K562 (cell line): ENCODE data around the gene ADGRB2. TPM values are rescaled to one million over a fixed set of nuclear protein-coding genes. Genes with fewer than 3 reads are reported as not detected.

Experiments
- ATAC-seq: fragments of 200-7000 bp; cut with Tn5 transposase; 3 replicates; pipeline ENCODE4 v1.9.1; 2020; ENCODE audit warnings: moderate library complexity
- BruUV-seq: library from RNA; stranded (reverse); fragments of 400-500 nt; replicated peaks from 2 replicates; lab custom pipeline; 2021; lab: Mats Ljungman, UMichigan
- CTCF ChIA-PET: fragments of 300-600 bp; formaldehyde crosslinking; extraction: SDS; loops from one replicate; lab custom pipeline; 2021; ENCODE audit warnings: low intra/inter-chr PET ratio; lab: Yijun Ruan, JAX
- POLR2A ChIA-PET: fragments of 300-600, 350-650 bp; sonication (Branson Sonifier 250); formaldehyde crosslinking; extraction: SDS; loops from one replicate; lab custom pipeline; 2021; ENCODE audit warnings: antibody characterized with exemption, inconsistent platforms; lab: Yijun Ruan, JAX
- DNase-seq, 4 experiments: peaks; one replicate each; pipeline versions ENCODE4 v3.0.0 to v3.0.0-alpha.2; 2011 to 2018; ENCODE audit warnings: low spot score in 3 of 4, mixed read lengths in 3 of 4; ENCODE audit errors: extremely low read depth in 1 of 4
- FAIRE-seq: peaks from 2 replicates; lab custom pipeline; 2011; peaks lifted over from hg19 to GRCh38; lab: Jason Lieb, UNC
- H2AFZ ChIP-seq: 2 replicates; pipeline ENCODE4 v1.6.0; 2011; ENCODE audit warnings: low read depth, low read length, control low read depth, inconsistent platforms
- H3K27ac ChIP-seq: fragments of 200-600 bp; 3 replicates; pipeline ENCODE4 v1.8.0; 2011; ENCODE audit warnings: low read depth, mild to moderate bottlenecking, control low read depth, inconsistent platforms, low read length, moderate library complexity, mixed read lengths; ENCODE audit errors: extremely low read depth
- H3K27me3 ChIP-seq, 2 experiments: fragments of 300-600 bp in 1 of 2; 2 replicates in 1 of 2; 3 replicates in 1 of 2; pipeline versions ENCODE4 v1.6.0 to v1.8.0; 2011; ENCODE audit warnings: inconsistent platforms in 2 of 2, low read length in 2 of 2, mild to moderate bottlenecking in 1 of 2, mixed read lengths in 1 of 2, moderate library complexity in 1 of 2; ENCODE audit not compliant: control insufficient read depth in 2 of 2, insufficient read depth in 2 of 2
- H3K36me3 ChIP-seq: fragments of 300-600 bp; 3 replicates; pipeline ENCODE4 v1.8.0; 2011; ENCODE audit warnings: mild to moderate bottlenecking, low read length, inconsistent platforms; ENCODE audit not compliant: control insufficient read depth, insufficient read depth
- H3K4me1 ChIP-seq, 2 experiments: fragments of 200-600 bp in 1 of 2; replicated peaks in 1 of 2; 2 replicates in 1 of 2; 3 replicates in 1 of 2; pipeline versions ENCODE4 v1.5.1 to v1.8.0; 2011; ENCODE audit warnings: inconsistent platforms in 2 of 2, low read length in 2 of 2, mild to moderate bottlenecking in 1 of 2, mixed read lengths in 1 of 2, moderate library complexity in 1 of 2; ENCODE audit not compliant: control insufficient read depth in 2 of 2, insufficient read depth in 2 of 2
- H3K4me2 ChIP-seq: 2 replicates; pipeline ENCODE4 v1.6.1; 2011; ENCODE audit warnings: low read length, control low read depth, inconsistent platforms, mixed read lengths; ENCODE audit not compliant: insufficient read depth
- H3K4me3 ChIP-seq: fragments of 200-600 bp; sonication (generic), shearing (Covaris generic); 2 replicates; pipeline ENCODE4 v1.5.1; 2016; ENCODE audit warnings: control low read depth, inconsistent platforms
- H3K79me2 ChIP-seq: fragments of 200-600 bp; 3 replicates; pipeline ENCODE4 v1.8.0; 2011; ENCODE audit warnings: low read length, inconsistent platforms; ENCODE audit not compliant: control insufficient read depth, insufficient read depth
- H3K9ac ChIP-seq, 2 experiments: 2 replicates each; pipeline versions ENCODE4 v1.6.0 to v1.6.1; 2011; ENCODE audit warnings: low read depth in 2 of 2, low read length in 2 of 2, control low read depth in 1 of 2, inconsistent platforms in 1 of 2, mild to moderate bottlenecking in 1 of 2, mixed read lengths in 1 of 2; ENCODE audit not compliant: insufficient read depth in 1 of 2
- H3K9me1 ChIP-seq: one replicate; pipeline ENCODE4 v1.6.0; 2011; ENCODE audit warnings: inconsistent platforms, mild to moderate bottlenecking, low read length, moderate library complexity; ENCODE audit not compliant: control insufficient read depth, insufficient read depth
- H3K9me3 ChIP-seq: replicated peaks from 2 replicates; pipeline ENCODE4 v1.5.1; 2011; ENCODE audit warnings: low read depth, low read length, inconsistent platforms; ENCODE audit not compliant: control insufficient read depth, insufficient read depth
- H4K20me1 ChIP-seq: replicated peaks from 2 replicates; pipeline ENCODE4 v1.6.1; 2011; ENCODE audit warnings: low read length, inconsistent platforms, mixed read lengths; ENCODE audit not compliant: control insufficient read depth, insufficient read depth
- BCOR ChIP-seq: fragments of 450-650 bp; IDR thresholded peaks from 2 replicates; pipeline ENCODE4 v1.6.1; 2016
- KDM1A ChIP-seq, 2 experiments: fragments of 450-650 bp; IDR thresholded peaks; 2 replicates each; pipeline ENCODE4 v1.6.1; 2016; ENCODE audit warnings: mild to moderate bottlenecking in 2 of 2
- RAD21 ChIP-seq, 2 experiments: fragments of 250-450 bp in 1 of 2; fragments of 450-650 bp in 1 of 2; sonication (Bioruptor Pico) in 1 of 2; formaldehyde crosslinking in 1 of 2; IDR thresholded peaks in 1 of 2; conservative IDR thresholded peaks in 1 of 2; 2 replicates each; pipeline versions ENCODE4 v1.4.0 to v1.8.0; 2020 to 2022; ENCODE audit warnings: mild to moderate bottlenecking in 2 of 2, moderate library complexity in 1 of 2
- RBM25 ChIP-seq: fragments of 200-400 bp; formaldehyde crosslinking; IDR thresholded peaks from 2 replicates; pipeline ENCODE4 v1.6.1; 2018; ENCODE audit warnings: low read length, low read depth, moderate library complexity; ENCODE audit not compliant: severe bottlenecking
- SMARCA5 ChIP-seq: fragments of 450-650 bp; IDR thresholded peaks from 2 replicates; pipeline ENCODE4 v1.6.1; 2016
- ZFP36 ChIP-seq: fragments of 150-350 bp; IDR thresholded peaks from 2 replicates; pipeline ENCODE4 v1.6.1; 2018; ENCODE audit warnings: low read length, low read depth; ENCODE audit not compliant: partially characterized antibody
- WGBS: fragments of 100-300 bp; shearing (Covaris generic); methylation state at CpG from one replicate; pipeline ENCODE4 v1.1.6; 2016; ENCODE audit warnings: low coverage, mixed read lengths; ENCODE audit not compliant: insufficient coverage; ENCODE audit errors: missing lambda C conversion rate; 5-methylcytosine and 5-hydroxymethylcytosine counted together
- in situ Hi-C: fragments of 300-500 bp; cut with MboI; formaldehyde crosslinking; loops from 4 replicates; pipeline ENCODE4 v1.15.0; 2018; ENCODE audit warnings: inconsistent platforms, mixed read lengths
- intact Hi-C: fragments of 100-400 bp; cut with micrococcal nuclease; formaldehyde crosslinking; loops from 2 replicates; pipeline ENCODE4 v1.14.2; 2022
- polyA plus RNA-seq, 8 experiments: library from polyadenylated mRNA; depleted of rRNA in 4 of 8; stranded (reverse) in 5 of 8; unstranded in 3 of 8; fragments of >200 nt; fragmentation: Nextera tagmentation in 2 of 8; fragmentation: Illumina TruSeq in 1 of 8; extraction: Ambion mirVana in 2 of 8; extraction: Trizol in 1 of 8; gene quantifications; 2 replicates each; pipeline versions ENCODE4 v1.2.1 to v1.2.3, GENCODE V29; 2011 to 2014; ENCODE audit warnings: inconsistent platforms in 1 of 8, missing spikeins in 1 of 8
- total RNA-seq, 7 experiments: library from RNA; depleted of rRNA in 6 of 7; stranded (reverse); fragments of >200 nt in 6 of 7; fragmentation: Illumina TruSeq in 2 of 7; extraction: Trizol in 2 of 7; gene quantifications; 2 replicates each; pipeline versions ENCODE4 v1.2.1 to v1.2.3, GENCODE V29; 2011 to 2021; ENCODE audit warnings: low replicate concordance in 1 of 7
- TF ChIP-seq, protein P1 (sequence below): fragments of 250-450 bp; sonication (Bioruptor Pico); IDR thresholded peaks from 2 replicates; pipeline ENCODE4 v1.5.0; 2020; ENCODE audit warnings: mild to moderate bottlenecking

The ADGRB2 gene
- total and polyA plus RNA-seq, 9 of the 15 experiments (the other 6 are each of a cell fraction or from before 2014, with no cell fraction given), result 0.04 to 0.23 (median 0.20) TPM; not detected in 2

DNA sequence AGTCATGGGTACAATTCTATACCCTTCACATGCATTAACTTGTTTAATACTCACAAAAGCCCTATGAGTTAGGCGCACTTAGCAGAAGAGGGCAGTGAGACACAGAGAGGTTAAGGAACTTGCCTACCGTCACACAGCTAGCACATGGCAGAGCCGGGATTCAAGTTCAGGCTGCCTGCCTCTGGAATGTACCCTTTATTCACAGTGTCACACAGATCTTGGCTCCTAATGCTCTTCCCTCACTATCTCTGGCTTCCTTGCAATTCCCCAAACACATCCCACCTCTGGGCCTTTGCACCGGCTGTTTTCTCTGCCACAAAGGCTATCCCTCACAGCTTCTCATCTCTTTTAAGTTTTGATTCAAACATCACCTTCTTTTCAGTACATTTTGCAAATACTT is 85.5 kb downstream of the ADGRB2 start:
- H3K4me3 ChIP-seq, result no peak overlapping the region
- H4K20me1 ChIP-seq, result peaks cover 14% of the 10 kb centered on the region
- no peaks in the 10 kb centered on the region for H3K79me2 ChIP-seq
- peaks cover 64 to 95% of the 10 kb centered on the region in 2 experiments for H3K27me3 ChIP-seq
- ChIA-PET POLR2A (interaction anchor here (1.1 to 1.6 kb wide), 3 partner anchors 9 to 26 kb away, joined by 3 to 7 read pairs (median 4); no protein-coding TSS in a partner anchor), CTCF (no interaction called here)
- DNase-seq (no peak), FAIRE-seq (no peak), ATAC-seq (no peak)
- 1% methylated on average over 4 of the region's 4 CpGs for WGBS
- no peak overlapping the region for H3K4me2 ChIP-seq
- H2AFZ ChIP-seq, result no peak overlapping the region
- H3K9me3 ChIP-seq, result no peaks in the 10 kb centered on the region
- H3K4me1 ChIP-seq, result peaks cover 0 to 4% of the 10 kb centered on the region in 2 experiments; a peak in 1 of 5 replicates
- BruUV-seq, result no TSS peak
- TF ChIP-seq ZFP36 (peak; percentile 49), BCOR (peak; percentile 65; the same call in 1 of the 2 replicates), SMARCA5 (peak; percentile 65; the same call in 1 of the 2 replicates), RAD21 (CRISPR knock-in tag; conservative IDR thresholded peaks at IDR 0.05 in 1 of 2, IDR thresholded peaks at IDR 0.05 in 1 of 2) (no peak), KDM1A (IDR thresholded peaks at IDR 0.05) (0 out of 4 replicates have a peak, but pooled peaks have one; percentile 21 to 34), RBM25 (peak; percentile 91)
- TF ChIP-seq, protein P1, sequence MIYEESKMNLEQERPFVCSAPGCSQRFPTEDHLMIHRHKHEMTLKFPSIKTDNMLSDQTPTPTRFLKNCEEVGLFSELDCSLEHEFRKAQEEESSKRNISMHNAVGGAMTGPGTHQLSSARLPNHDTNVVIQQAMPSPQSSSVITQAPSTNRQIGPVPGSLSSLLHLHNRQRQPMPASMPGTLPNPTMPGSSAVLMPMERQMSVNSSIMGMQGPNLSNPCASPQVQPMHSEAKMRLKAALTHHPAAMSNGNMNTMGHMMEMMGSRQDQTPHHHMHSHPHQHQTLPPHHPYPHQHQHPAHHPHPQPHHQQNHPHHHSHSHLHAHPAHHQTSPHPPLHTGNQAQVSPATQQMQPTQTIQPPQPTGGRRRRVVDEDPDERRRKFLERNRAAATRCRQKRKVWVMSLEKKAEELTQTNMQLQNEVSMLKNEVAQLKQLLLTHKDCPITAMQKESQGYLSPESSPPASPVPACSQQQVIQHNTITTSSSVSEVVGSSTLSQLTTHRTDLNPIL (CRISPR knock-in tag), result no peak
- no peak overlapping the region for H3K9ac ChIP-seq
- H3K36me3 ChIP-seq, result no peaks in the 10 kb centered on the region
- no peaks in the 10 kb centered on the region for H3K9me1 ChIP-seq
- in situ Hi-C loops (no loop called here), intact Hi-C loops (no loop called here)
- H3K27ac ChIP-seq, result no peak overlapping the region
